Transverse colon (tissue), 4 donors: ENCODE results near the gene SLFN14. TPM values are rescaled to one million over a fixed set of nuclear protein-coding genes. Genes with fewer than 3 reads are reported as not detected.

ENCODE experiments used
- small RNA-seq, 4 donors: library from RNA; depleted of rRNA; stranded (forward); fragments of <200 nt; gene quantifications; one replicate each; pipeline ENCODE3, GENCODE V24; 2016
- total RNA-seq, 4 donors: library from RNA; depleted of rRNA; stranded (reverse); fragments of >200 nt; gene quantifications; one replicate each; pipeline ENCODE4 v1.1.0, GENCODE V29; 2016

The SLFN14 gene
- total RNA-seq, 4 donors from 2014 or later, result not detected

Small RNAs within 50 kb of the gene (small RNA-seq; reads per million reads assigned to genes)
- gene AC004134.1 (0 reads per million in 4 donors), gene AC015911.1 (0 reads per million in 4 donors), gene SNORD7 (139 to 571 (median 271) reads per million in 4 donors)

Other genes starting within 250 kb of the SLFN14 start
- gene SLFN11, start 187.2 kb downstream of the SLFN14 start, total RNA-seq, result 10 to 100 TPM in 1 of 4 donors, 1 to 10 TPM in 3; 3.0 to 18.6 (median 6.0) TPM
- gene SLFN12, start 128.3 kb downstream of the SLFN14 start, total RNA-seq, result 10 to 100 TPM in 1 of 4 donors, 1 to 10 TPM in 2, not detected in 1; 1.6 to 34.8 (median 3.5) TPM
- 10 to 100 TPM in 2 of 4 donors, 1 to 10 TPM in 2; 2.8 to 28.8 (median 8.5) TPM for gene SLFN13, start 112.1 kb downstream of the SLFN14 start, total RNA-seq
- 1 to 10 TPM; 1.4 to 6.2 (median 3.1) TPM for gene SLFN12L, start 23.1 kb downstream of the SLFN14 start, total RNA-seq
- 1 to 10 TPM in 2 of 4 donors, under 1 TPM in 1, not detected in 1; 0.75 to 5.2 (median 3.0) TPM for gene PEX12, start 17.8 kb upstream of the SLFN14 start, total RNA-seq
- gene AP2B1, start 26.5 kb upstream of the SLFN14 start, total RNA-seq, result 100 to 1,000 TPM in 1 of 4 donors, 10 to 100 TPM in 3; 32.2 to 102 (median 60.1) TPM
- gene RASL10B, start 170.8 kb upstream of the SLFN14 start, total RNA-seq, result 1 to 10 TPM in 2 of 4 donors, under 1 TPM in 2; 0.41 to 1.6 (median 1.1) TPM
- gene GAS2L2, start 192.4 kb upstream of the SLFN14 start, total RNA-seq, result not detected
- gene C17orf50, start 200.1 kb upstream of the SLFN14 start, total RNA-seq, result not detected
- 100 to 1,000 TPM; 104 to 368 (median 128) TPM for gene MMP28, start 234.8 kb upstream of the SLFN14 start, total RNA-seq
- gene TAF15, start 248.7 kb upstream of the SLFN14 start, total RNA-seq, result 10 to 100 TPM; 13.1 to 74.3 (median 37.9) TPM